H9 (cell line): ENCODE measurements around the gene SETBP1. TPM values are rescaled to one million over a fixed set of nuclear protein-coding genes. Genes with fewer than 3 reads are reported as not detected.

Source experiments
- DNase-seq: peaks from one replicate; pipeline ENCODE4 v3.0.0-alpha.2; 2017
- H2AFZ ChIP-seq: one replicate; pipeline ENCODE4 v1.6.1; 2013; ENCODE audit warnings: mild to moderate bottlenecking, low read length, control low read depth, moderate library complexity
- H2AK5ac ChIP-seq: 2 replicates; pipeline ENCODE4 v1.6.1; 2013; ENCODE audit warnings: low read length, control low read depth, mixed read lengths; ENCODE audit not compliant: insufficient read length
- H2BK120ac ChIP-seq: one replicate; pipeline ENCODE4 v1.6.1; 2013; ENCODE audit warnings: low read depth, mild to moderate bottlenecking, low read length, control low read depth, inconsistent platforms; ENCODE audit not compliant: poor library complexity, severe bottlenecking
- H2BK12ac ChIP-seq: 2 replicates; pipeline ENCODE4 v1.6.1; 2013; ENCODE audit warnings: low read length, control low read depth, mixed read lengths, low read depth; ENCODE audit not compliant: insufficient read length
- H2BK15ac ChIP-seq: 2 replicates; pipeline ENCODE4 v1.6.1; 2013; ENCODE audit warnings: low read depth, low read length, control low read depth
- H2BK20ac ChIP-seq: one replicate; pipeline ENCODE4 v1.6.1; 2013; ENCODE audit warnings: low read depth, mild to moderate bottlenecking, low read length, control low read depth, inconsistent platforms; ENCODE audit not compliant: poor library complexity, severe bottlenecking
- H2BK5ac ChIP-seq: 2 replicates; pipeline ENCODE4 v1.6.1; 2013; ENCODE audit warnings: low read length, control low read depth, mixed read lengths; ENCODE audit not compliant: insufficient read length
- H3K14ac ChIP-seq: 2 replicates; pipeline ENCODE4 v1.6.1; 2013; ENCODE audit warnings: low read length, control low read depth; ENCODE audit not compliant: insufficient read depth
- H3K18ac ChIP-seq: 2 replicates; pipeline ENCODE4 v1.6.1; 2013; ENCODE audit warnings: low read depth, mild to moderate bottlenecking, mixed read lengths, low read length, control low read depth; ENCODE audit not compliant: insufficient read length
- H3K23ac ChIP-seq: 2 replicates; pipeline ENCODE4 v1.6.1; 2013; ENCODE audit warnings: low read length, control low read depth, mixed read lengths, low read depth; ENCODE audit not compliant: insufficient read length
- H3K23me2 ChIP-seq: 2 replicates; pipeline ENCODE4 v1.6.1; 2013; ENCODE audit warnings: low read depth, mild to moderate bottlenecking, mixed read lengths, low read length, control low read depth; ENCODE audit not compliant: insufficient read length, poor library complexity, severe bottlenecking
- H3K27ac ChIP-seq: 2 replicates; pipeline ENCODE4 v1.5.1; 2013; ENCODE audit warnings: low read length, control low read depth, mixed read lengths, low read depth; ENCODE audit not compliant: insufficient read length
- H3K27me3 ChIP-seq: 2 replicates; pipeline ENCODE4 v1.6.1; 2013; ENCODE audit warnings: low read length, control low read depth, inconsistent platforms; ENCODE audit not compliant: insufficient read depth
- H3K4ac ChIP-seq: 2 replicates; pipeline ENCODE4 v1.6.1; 2013; ENCODE audit warnings: low read depth, mild to moderate bottlenecking, control low read depth, inconsistent platforms, low read length, moderate library complexity
- H3K4me1 ChIP-seq: 2 replicates; pipeline ENCODE4 v1.6.1; 2013; ENCODE audit warnings: low read length, control low read depth, inconsistent platforms; ENCODE audit not compliant: insufficient read depth
- H3K4me2 ChIP-seq: 2 replicates; pipeline ENCODE4 v1.6.1; 2013; ENCODE audit warnings: low read length, control low read depth, mixed read lengths; ENCODE audit not compliant: insufficient read length, insufficient read depth
- H3K56ac ChIP-seq: 2 replicates; pipeline ENCODE4 v1.6.1; 2013; ENCODE audit warnings: low read depth, mild to moderate bottlenecking, mixed read lengths, low read length, control low read depth; ENCODE audit not compliant: insufficient read length
- H3K79me1 ChIP-seq: 2 replicates; pipeline ENCODE4 v1.6.1; 2013; ENCODE audit warnings: low read depth, mild to moderate bottlenecking, moderate library complexity, low read length, control low read depth, inconsistent platforms; ENCODE audit not compliant: insufficient read depth, poor library complexity, severe bottlenecking
- H3K79me2 ChIP-seq: 2 replicates; pipeline ENCODE4 v1.6.1; 2013; ENCODE audit warnings: low read length, control low read depth, inconsistent platforms; ENCODE audit not compliant: insufficient read depth
- H3K9ac ChIP-seq: 2 replicates; pipeline ENCODE4 v1.6.1; 2013; ENCODE audit warnings: low read length, control low read depth, mixed read lengths; ENCODE audit not compliant: insufficient read length; ENCODE audit errors: extremely low read depth
- H3K9me3 ChIP-seq: one replicate; pipeline ENCODE4 v1.6.1; 2013; ENCODE audit warnings: low read depth, low read length, inconsistent platforms; ENCODE audit not compliant: control insufficient read depth
- H3T11ph ChIP-seq: one replicate; pipeline ENCODE4 v1.6.1; 2013; ENCODE audit warnings: mild to moderate bottlenecking, low read length, control low read depth, inconsistent platforms
- H4K20me1 ChIP-seq: one replicate; pipeline ENCODE4 v1.6.1; 2013; ENCODE audit not compliant: control insufficient read depth, insufficient read length, insufficient read depth
- H4K5ac ChIP-seq: 2 replicates; pipeline ENCODE4 v1.6.1; 2013; ENCODE audit warnings: low read depth, mild to moderate bottlenecking, mixed read lengths, low read length, control low read depth; ENCODE audit not compliant: insufficient read length
- H4K8ac ChIP-seq: replicated peaks from 2 replicates; pipeline ENCODE4 v1.6.1; 2013; ENCODE audit warnings: low read length, control low read depth, mixed read lengths, low read depth; ENCODE audit not compliant: insufficient read length
- H4K91ac ChIP-seq: 2 replicates; pipeline ENCODE4 v1.6.1; 2013; ENCODE audit warnings: low read depth, mild to moderate bottlenecking, moderate library complexity, mixed read lengths, low read length, control low read depth; ENCODE audit not compliant: insufficient read length
- H3K27ac Mint-ChIP-seq, 3 experiments: 2 replicates in 2 of 3; 3 replicates in 1 of 3; pipeline ENCODE4 v1.8.0; 2020 to 2021; ENCODE audit warnings: mixed read lengths in 3 of 3, mild to moderate bottlenecking in 1 of 3, moderate library complexity in 1 of 3
- H3K27me3 Mint-ChIP-seq: 2 replicates; pipeline ENCODE4 v1.8.0; 2021; ENCODE audit warnings: low read depth, mild to moderate bottlenecking, moderate library complexity, mixed read lengths
- H3K36me3 Mint-ChIP-seq, 3 experiments: 2 replicates in 2 of 3; 3 replicates in 1 of 3; pipeline ENCODE4 v1.8.0; 2020 to 2021; ENCODE audit warnings: low read depth in 3 of 3, mixed read lengths in 3 of 3; ENCODE audit not compliant: insufficient read depth in 1 of 3
- H3K4me1 Mint-ChIP-seq, 2 experiments: 2 replicates each; pipeline ENCODE4 v1.8.0; 2020; ENCODE audit warnings: mixed read lengths in 2 of 2
- H3K4me3 Mint-ChIP-seq, 2 experiments: 2 replicates in 1 of 2; 3 replicates in 1 of 2; pipeline ENCODE4 v1.8.0; 2020 to 2021; ENCODE audit warnings: mild to moderate bottlenecking in 2 of 2, mixed read lengths in 2 of 2, moderate library complexity in 1 of 2
- H3K9me3 Mint-ChIP-seq, 2 experiments: 2 replicates in 1 of 2; 3 replicates in 1 of 2; pipeline ENCODE4 v1.8.0; 2020; ENCODE audit warnings: mild to moderate bottlenecking in 2 of 2, mixed read lengths in 2 of 2, moderate library complexity in 1 of 2
- CTCF ChIP-seq: fragments of 200-600 bp; sonication (generic); conservative IDR thresholded peaks from 3 replicates; pipeline ENCODE4 v1.8.0; 2021; ENCODE audit warnings: antibody characterized with exemption, mild to moderate bottlenecking
- WGBS: extraction: QIAGEN DNeasy Blood & Tissue Kit; methylation state at CpG from one replicate; pipeline ENCODE4 v1.1.7; 2013; ENCODE audit warnings: missing lambda C conversion rate, low lambda C conversion rate, mixed read lengths; ENCODE audit not compliant: insufficient read length; ENCODE audit errors: extremely low coverage; 5-methylcytosine and 5-hydroxymethylcytosine counted together
- total RNA-seq: library from RNA; stranded (reverse); gene quantifications from 2 replicates; pipeline ENCODE4 v1.2.1, GENCODE V29; 2021

The SETBP1 gene
- total RNA-seq, 1 experiment from 2014 or later: 4.6 TPM

DNA sequence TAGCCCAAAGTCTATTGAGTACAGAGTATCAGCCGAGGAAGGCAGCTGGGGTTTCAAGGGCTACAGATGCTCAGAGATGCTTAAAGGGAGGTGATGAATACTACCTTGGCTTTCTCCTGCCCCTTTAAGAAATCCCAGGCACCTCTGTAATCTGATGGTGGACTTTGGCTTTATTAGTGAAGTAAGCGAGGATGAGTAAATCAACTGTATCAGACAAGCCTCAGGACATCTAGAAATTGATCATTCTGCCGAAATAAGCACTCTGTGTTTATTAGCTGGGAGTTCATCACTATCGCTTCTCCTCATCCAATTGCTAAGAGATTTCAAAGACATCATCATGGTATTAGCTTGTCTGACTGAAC lies 344.4 kb downstream of the SETBP1 start:
- Histone ChIP-seq H2BK20ac (no peak overlapping the region), H2BK15ac (no peak overlapping the region), H3K27ac (no peak overlapping the region), H4K91ac (no peak overlapping the region), H3K23me2 (no peaks in the 10 kb centered on the region), H2BK120ac (no peak overlapping the region), H2AFZ (no peak overlapping the region), H2BK5ac (no peak overlapping the region), H4K8ac (no peak overlapping the region), H4K20me1 (no peaks in the 10 kb centered on the region), H3K4ac (no peak overlapping the region), H3K27me3 (no peaks in the 10 kb centered on the region), H3T11ph (no peak overlapping the region), H3K56ac (no peak overlapping the region), H3K79me1 (no peaks in the 10 kb centered on the region), H3K23ac (no peak overlapping the region), H3K4me2 (no peak overlapping the region), H3K4me1 (no peaks in the 10 kb centered on the region), H2BK12ac (no peak overlapping the region), H4K5ac (no peak overlapping the region), H3K79me2 (no peaks in the 10 kb centered on the region), H3K18ac (no peak overlapping the region), H3K9ac (no peak overlapping the region), H3K9me3 (no peaks in the 10 kb centered on the region), H3K14ac (no peak overlapping the region), H2AK5ac (no peak overlapping the region)
- no peaks in the 10 kb centered on the region for H3K4me1 Mint-ChIP-seq
- no peak for TF ChIP-seq CTCF
- H3K9me3 Mint-ChIP-seq: peaks cover 0 to 2% of the 10 kb centered on the region in 2 experiments; a peak in 1 of 5 replicates
- H3K36me3 Mint-ChIP-seq: no peaks in the 10 kb centered on the region
- WGBS: no CpG with 5 or more reads among the region's 4 CpGs
- no peaks in the 10 kb centered on the region; the same call in 1 of the 2 replicates for H3K27me3 Mint-ChIP-seq
- no peak overlapping the region for H3K27ac Mint-ChIP-seq
- DNase-seq: no peak
- no peak overlapping the region for H3K4me3 Mint-ChIP-seq
